Activated naive CD8-positive, alpha-beta T cell treated with anti-CD3 and anti-CD28 coated beads, Interleukin-2, amount 50 U/mL, for 16 hours (primary cell): ENCODE data around the gene CNTN5.

Source experiments
- DNase-seq: peaks from one replicate; pipeline ENCODE4 v3.0.0-alpha.2; 2020; ENCODE audit warnings: low read depth, low spot score

Gene CNTN5

DNA sequence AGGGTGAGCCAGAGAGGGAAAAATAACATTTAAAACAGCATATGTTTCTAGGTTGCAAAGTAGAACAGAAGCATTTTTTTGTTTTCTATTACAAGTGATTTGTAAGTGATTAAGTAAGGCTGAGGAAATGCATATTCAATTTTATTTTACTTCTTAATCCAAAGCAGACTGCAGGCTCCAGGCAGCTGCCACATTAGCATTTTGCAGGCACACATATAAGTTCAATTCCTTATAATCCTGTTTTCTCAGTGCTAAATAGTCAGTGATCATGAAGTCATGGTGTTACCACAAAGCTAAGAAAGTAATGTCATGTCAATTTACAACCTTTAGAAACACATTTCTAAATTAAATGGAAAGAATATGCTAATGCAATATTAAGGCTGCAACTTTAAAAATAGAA is 149.8 kb downstream of the CNTN5 start:
- DNase-seq, result no peak

DNA sequence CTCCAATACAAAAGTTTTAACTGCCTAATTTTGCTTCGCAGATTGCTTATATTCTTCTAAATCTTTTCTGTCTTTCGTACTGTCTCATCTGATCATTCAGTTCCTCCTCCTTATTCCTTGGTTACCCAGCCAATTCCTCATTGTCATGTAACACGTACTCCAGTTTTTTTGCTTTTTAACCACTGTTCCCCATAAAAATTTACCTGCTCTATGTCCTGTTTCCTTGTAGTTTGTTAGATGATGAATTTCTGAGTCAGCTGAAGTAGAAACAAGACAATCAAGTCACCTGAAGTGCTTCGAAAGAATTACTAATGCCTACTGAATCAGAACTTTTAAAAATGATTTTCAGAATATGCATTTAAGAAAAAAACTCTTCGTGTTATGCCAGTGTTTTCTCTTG is 150.6 kb downstream of the CNTN5 start:
- DNase-seq, result no peak

DNA sequence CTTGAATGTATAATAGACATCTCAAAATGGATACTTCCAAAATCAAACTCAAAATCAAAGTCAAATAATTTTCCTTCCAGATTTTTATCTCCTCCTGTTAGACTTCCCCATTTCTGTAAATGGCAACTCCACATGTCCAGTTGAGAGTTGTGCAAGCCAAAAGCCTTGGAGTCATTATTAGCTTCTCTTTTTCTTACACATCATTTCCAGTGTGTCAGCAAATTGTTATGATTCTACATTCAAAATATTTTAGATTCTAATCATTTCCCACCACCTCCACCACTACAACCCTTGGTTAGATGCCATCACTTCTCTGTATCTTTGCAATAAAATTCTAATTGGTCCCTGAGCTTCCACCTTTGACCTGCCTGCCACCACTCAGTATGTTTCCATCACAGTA is 155.7 kb downstream of the CNTN5 start:
- no peak for DNase-seq

DNA sequence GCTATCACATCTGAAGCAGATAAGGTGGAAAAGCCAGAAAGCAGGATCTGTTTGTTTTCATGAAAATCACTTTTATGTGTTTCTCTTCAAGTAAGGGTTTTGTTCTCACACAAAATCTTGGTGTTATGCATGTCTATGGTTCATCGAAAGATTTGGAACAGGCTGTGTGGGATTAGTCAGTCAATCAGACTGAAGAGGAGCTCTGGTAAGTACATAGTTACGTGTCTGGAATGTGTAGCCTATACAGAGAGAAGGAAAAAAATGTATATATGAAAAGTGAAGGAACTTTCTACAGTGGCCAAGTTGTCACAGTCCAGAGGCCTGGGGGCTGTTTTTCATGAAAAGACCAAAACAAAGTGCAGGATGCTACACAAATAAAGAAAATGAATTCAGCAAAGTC is 156.7 kb downstream of the CNTN5 start:
- no peak for DNase-seq

DNA sequence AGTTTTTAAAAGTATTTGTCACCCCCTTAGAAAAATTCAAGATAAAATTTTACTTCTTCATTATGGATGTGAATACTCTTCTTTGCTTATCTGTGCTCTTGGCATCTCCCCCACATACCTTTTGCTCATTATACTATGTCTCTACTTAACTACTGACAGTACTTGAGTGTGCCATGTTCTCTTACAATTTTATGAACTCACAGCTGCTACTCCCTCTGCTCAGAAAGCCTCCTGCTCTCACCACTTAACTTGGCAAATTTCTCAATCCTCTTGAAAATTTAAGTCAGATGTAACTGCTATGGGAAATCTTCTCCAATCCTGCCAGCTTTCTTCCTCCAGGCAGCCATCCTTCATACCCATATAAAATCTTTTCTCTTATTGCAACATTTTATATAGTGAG is 163.4 kb downstream of the CNTN5 start:
- no peak for DNase-seq

DNA sequence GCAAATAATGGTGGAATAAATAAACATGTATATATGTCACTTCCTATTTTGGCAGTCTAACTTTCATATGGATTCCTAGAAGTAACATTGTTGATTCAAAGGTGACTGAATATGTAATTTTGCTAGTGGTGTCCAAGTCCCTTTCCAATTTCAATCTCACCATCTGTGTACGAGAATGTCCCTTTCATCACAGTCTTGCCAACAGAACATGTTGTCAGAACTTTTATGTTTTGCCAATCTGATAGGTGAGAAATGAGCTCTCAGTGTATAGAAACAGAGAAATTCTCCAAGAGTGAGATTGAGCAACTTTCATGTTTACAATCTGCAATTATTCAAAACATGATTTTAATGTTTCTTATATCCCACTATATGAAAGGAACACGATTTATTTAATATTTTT is 167.5 kb downstream of the CNTN5 start:
- no peak for DNase-seq

DNA sequence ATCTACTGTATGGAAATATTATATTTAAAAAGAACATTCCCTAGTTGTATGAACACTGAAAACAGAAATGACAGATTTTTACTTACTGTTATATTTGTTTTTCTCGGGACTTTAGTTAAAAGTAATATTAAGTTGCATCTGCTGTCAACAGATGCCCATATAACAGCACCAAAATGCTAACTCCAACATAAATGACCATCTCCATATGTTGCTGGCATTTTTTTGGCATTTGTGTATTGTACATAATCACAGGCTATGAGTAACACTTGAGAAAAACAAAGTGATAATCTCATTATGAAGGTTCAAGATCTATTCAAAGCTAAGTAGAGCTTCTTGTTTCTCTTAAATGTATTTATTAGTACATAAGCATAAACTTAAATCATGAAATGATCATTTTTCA is 172.0 kb downstream of the CNTN5 start:
- DNase-seq, result no peak

DNA sequence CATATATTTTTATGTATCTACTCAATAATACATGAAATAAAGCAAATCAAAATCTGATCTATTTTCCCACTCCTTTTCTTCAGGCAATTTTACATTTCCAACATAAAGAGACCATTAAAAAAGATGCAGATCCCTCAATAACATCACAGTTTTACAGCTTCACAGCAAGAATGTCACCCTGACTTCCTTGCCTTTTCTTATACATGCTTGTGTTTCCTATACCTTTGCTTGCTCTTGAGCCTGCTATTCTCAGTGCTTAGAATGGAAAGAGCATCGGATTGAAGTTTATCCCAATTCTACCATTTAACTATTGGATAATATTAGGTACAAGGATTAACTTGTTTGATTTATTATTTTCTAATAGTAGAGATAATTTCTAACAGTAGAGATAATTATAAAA is 176.7 kb downstream of the CNTN5 start:
- no peak for DNase-seq

DNA sequence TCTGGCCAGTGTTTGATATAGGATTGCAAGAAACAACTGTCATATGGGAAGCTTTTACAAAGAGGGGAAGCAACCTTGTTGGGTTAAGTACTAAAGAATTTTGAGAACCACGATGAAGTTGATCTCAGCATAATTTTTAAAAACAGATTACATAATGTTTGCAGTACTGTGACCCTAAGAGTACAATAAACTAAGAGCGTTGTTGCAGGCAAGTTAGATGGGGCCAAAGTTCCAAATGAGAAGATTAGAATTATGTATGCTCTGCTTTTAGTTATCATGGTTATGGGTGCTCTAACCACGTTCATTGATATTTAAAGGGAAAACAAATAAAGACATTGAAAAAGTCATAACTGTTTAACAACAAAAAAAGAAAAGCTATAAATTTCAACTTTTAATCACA is 177.5 kb downstream of the CNTN5 start:
- DNase-seq, result no peak

DNA sequence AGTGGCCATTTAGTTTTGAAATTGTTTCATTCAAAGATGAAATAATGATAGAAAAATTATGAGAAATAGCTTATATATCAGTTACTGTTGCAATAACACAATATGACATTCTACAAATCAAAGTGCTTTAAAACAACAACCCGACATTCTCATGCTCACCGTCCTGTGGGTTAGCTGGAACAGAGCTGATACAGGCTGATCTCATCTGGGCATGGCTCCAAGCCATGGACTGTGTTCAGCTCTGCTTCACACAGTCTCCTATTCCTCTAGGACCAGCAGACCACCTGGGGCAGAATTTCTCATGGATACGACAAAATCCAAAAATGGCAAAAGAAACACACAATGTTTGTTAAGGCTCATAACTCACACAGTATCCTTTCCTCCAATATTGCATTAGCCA is 178.6 kb downstream of the CNTN5 start:
- DNase-seq, result no peak

DNA sequence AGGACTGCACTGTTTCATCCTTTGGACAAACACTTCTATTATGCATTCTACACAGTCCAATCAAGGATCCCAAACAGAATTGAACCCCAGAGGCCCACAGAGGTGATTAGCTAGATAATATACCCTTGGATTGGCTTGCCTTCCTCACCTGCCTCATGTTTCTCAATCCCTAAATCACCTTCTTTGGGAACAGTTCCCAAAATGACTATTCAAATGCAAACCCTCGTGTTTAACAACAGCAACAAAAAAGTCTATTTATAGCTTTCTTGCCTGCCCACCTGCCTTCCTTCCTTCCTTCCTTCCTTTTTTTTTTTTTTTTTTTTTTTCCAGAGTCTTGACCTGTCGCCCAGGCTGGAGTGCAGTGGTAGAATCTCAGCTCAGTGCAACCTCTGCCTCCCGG is 180.0 kb downstream of the CNTN5 start:
- no peak for DNase-seq

DNA sequence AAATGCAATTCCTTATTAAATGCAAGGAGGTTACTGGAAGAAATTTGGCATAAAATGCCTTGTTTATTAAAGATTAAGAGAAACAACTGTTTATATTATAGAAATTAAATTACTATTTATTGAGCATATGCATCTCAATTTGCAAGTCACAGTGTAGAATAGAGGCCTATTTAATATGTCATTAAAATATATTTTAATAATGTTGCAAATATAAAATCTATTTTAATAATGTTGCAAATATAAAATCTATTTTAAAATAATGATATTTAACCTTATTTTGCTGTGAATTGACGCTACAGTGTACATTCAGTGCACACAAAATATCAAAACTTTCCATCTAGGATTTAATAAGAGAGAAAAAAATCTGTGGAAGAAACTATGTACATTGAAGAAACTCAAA is 188.1 kb downstream of the CNTN5 start:
- no peak for DNase-seq

DNA sequence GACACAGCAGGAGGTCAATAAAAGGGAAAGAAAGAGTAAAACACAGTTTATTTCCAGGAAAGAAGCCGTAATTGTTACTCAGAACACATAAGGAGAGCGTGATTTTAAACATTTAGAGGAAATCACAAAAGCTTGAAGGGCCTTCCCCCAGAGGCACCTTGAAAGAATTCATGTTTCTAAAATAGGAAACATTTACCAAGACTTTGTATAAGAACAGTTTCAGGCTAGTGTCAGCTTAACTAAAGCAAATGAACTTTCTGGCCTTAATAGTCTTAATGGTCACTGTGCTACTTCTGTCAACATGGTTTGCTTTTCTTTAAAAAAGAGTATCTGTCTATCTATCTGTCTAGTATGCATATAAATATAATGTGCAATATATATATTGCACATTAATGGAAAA is 208.8 kb downstream of the CNTN5 start:
- no peak for DNase-seq

DNA sequence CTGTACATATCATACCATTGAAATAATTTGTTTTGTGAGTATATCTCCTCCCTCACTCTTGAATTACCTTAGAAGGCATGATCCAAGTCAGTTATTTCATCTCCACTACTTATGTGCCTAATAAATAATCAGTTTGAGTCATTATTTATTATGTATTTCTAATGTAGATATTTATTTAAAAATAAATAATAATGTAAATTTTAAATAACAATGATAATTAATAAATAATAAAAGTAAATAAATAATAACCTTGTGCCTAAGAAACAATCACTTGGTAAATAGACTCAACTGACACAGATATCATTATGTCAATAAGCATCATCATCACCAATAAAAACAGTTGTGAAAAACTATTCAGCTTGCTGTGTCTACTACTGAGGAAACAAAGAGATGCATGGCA is 213.8 kb downstream of the CNTN5 start:
- DNase-seq, result no peak

DNA sequence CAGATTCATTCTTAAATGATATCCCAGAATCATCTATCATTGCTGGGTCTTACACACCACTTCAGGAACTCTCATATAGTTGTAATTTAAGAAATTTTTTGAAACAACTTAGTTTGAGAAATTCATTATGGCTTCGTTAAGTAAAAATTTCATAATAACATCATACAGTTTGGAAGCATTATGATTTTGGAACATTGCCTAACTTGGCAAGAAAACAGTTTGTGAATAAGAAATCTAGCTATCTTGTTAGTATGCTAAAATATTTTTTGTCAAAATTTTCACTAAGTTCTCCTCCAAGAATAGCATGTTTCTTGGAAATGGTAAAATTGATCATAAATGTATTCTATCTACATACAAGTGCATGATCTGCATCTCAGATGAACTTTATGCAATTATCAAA is 217.7 kb downstream of the CNTN5 start:
- DNase-seq, result no peak

DNA sequence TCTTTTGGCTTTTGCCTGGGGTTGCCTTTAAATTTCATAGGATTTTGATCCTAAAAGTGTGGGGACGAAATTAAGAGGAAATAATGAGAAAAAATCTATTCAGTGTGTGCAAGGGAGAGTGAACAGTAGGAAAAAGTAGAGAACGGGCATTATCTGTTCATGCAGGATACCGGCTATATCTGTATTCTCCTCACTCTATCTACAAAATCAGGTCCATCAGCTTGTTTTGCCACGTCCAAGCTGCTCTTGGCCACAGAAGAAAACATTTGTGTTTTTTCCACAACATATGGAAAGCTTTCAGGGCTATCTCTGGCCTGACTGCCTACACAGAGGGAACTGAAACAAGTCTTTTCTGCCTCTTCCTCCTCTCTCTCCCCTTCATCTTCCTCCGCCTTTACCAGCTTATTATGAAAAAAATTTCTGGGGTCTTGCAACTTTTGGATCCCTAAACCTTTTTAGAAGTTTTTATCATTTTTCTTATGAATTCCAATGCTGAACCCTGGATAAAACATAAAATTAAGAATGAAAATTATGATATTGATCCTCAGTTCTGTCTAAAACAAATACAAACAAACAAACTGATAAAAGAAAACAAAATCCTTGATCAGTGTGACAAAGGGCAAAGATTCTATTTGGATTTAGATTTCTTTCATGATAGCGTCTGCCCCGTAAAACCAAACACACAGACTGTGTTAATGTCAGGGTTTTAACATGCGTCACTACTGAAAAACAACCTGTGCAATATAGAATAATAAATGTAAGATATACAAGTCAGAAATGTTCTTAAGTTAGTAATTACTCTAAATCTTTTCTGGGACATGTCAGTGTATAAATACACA is 219.7 kb downstream of the CNTN5 start:
- DNase-seq, result no peak

DNA sequence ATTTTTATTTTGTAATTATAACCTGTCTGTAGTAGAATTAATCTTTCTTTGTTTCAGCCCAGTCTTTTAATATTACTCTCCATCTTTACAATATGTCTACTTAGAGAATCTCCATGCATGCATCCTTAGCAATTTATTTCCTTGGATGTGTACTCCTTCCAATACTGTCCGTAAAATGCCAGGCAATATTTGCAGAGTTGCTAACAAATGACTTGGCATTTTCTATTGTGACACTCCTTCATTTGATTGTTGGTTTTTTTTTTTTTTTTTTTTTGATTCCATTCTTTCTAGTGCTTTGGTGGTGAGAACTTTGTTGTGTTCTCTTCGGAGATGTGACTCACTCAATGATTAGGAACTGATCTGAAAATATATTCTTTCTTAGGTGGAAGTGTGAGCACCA is 220.3 kb downstream of the CNTN5 start:
- no peak for DNase-seq

DNA sequence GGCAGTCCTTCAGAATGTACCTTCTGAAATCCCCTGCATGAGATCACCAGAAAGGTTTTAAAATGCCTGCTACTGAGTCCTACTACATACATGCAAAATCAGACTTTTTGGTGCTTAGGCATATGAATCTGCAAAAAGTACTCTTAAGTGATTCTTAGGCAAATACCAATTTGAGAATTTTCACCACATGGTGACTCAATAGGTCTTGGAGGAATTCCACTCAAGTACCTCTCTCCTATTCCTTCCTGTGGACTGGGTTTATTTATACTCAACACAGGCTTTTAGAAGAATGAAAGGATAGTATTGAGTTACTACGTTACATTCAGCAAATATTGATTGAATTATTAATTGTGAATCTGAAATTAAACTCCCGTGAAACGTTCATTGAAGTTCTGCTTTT is 223.9 kb downstream of the CNTN5 start:
- no peak for DNase-seq

DNA sequence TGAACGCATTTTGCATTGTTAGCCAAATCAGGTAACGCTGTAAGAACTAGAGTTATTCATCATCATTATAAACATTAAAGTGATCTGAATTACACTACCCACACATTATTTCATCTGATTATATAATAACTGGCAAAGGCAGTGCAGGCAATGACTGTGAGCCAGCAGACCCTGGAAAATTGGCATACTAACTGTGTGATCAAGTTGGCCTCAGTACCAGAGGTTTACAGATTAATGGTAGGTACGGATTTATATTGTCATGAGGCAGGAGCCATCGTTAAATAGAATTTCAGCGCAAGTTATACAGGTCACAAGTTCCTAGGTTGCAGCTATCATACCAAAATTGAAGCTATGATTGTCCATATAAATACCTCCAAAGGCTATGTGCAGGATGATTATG is 225.4 kb downstream of the CNTN5 start:
- no peak for DNase-seq

DNA sequence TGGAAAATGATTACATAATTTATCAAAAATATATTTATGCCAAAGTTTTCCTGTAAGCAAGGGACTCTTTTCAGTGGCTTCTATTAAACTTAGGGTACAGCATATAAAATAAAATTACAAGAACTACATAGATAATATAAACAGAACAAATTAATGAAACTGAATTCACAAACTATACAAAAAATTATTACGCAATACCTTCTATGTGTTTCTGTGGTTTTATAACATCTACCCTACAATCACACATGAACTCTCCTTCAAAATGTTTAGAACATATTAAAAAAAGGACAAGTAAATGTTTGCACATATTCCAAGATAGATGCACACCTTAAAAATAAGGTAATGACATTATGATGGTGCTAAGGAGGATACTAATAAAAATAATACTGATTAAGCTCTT is 235.9 kb downstream of the CNTN5 start:
- DNase-seq, result no peak

DNA sequence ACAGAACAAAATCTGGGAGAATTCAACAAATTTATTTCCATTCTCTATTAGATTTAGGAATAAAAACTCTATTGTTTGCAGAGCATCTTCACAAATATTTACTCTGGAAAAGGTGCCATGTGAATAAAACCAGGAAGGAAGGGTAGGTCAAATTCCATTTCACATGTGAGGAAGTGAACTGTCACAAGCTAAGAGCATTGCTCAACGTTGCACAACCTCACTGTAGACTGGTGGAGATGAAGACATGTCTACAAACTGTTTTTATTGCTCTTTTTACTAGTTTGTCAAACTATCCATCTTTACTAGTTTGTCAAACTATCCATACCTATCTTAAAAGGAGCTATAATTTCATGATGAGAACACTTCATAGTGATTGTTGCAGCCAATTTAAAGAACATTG is 236.4 kb downstream of the CNTN5 start:
- no peak for DNase-seq

DNA sequence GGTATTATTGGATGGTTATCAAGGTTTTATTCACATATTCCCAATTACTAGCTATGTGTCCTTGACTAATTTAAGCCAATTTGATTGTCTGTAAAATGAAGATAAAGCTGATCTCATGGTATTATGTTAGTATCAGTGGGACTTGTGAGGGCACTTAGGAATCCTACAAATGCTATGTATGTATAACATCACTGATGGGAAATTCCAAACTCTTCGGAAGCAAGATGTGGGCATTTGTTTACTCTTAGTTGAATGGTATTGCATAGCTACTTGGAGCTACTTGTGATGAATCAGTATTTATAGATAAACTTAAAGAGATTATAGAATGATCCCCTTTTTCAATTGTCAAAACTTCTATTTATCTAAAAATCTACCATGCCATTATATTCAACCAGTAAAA is 239.9 kb downstream of the CNTN5 start:
- DNase-seq, result no peak

DNA sequence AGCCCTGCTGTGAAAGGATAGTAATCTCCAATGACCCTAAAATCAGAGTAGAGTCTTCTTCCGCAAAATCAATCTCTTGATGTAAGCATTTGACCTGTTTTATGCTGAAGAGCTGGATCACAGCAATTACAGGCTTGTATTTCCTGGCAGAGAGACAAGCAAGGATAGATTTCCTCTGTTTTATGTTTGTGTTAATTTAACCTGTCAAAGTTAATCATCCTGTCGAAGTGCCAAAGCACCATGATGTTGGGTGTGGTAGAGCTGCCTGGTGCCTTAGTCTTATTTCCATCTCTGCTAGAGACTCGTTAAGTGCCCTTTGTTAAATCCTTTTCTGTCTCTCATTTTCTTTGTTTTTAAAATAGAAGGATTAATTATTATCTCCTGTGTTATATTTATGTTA is 248.1 kb downstream of the CNTN5 start:
- DNase-seq, result no peak

DNA sequence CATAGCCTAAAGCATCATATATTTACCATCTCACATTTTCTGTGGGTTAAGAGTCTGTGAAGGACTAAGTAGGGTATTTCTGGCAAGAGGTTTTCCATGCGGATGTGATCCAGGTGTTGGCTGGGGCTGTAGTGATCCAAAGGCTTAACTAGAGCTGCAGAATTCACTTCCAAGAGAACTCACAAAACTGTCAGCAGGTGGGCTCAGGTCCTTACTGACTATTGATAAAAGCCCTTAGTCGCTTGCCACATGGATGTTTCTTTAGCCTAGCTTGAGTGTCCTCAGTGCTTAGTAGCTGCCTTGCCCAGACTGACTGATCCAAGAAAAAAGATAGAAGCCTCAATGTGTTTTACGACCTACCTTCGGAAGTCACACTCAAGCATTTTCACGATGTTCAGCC is 250.8 kb downstream of the CNTN5 start:
- no peak for DNase-seq
